Measurements from ENCODE around the gene GLRX3. TPM values are rescaled to one million over a fixed set of nuclear protein-coding genes. Genes with fewer than 3 reads are reported as not detected.

GLRX3 gene
- total and polyA plus RNA-seq, 4 donors = 37.6 to 71.1 (median 57.5) TPM

- peaks cover 0 to 2% (median 0%) of the 10 kb centered on the region in 4 donors for H3K9me3 ChIP-seq (ENCODE audit: control insufficient read depth in 4 of 4, insufficient read depth in 3 of 4, low read length in 3 of 4)
- no peak overlapping the region for H3K27ac ChIP-seq (ENCODE audit: low read depth in 1 of 2, low read length in 1 of 2)
- WGBS, 2 donors = 55 to 76% methylated on average over 14 to 16 of the region's 16 CpGs
- H3K4me3 ChIP-seq = no peak overlapping the region
- no peaks in the 10 kb centered on the region for H3K36me3 ChIP-seq (ENCODE audit: control insufficient read depth in 4 of 4, insufficient read depth in 4 of 4, low read length in 4 of 4)
- peaks cover 0 to 9% (median 0%) of the 10 kb centered on the region in 5 donors for H3K4me1 ChIP-seq (ENCODE audit: control insufficient read depth in 5 of 5, insufficient read depth in 5 of 5, low read length in 5 of 5)
- H3K9ac ChIP-seq (ENCODE audit: insufficient read depth in 1 of 2, low read length in 2 of 2) = no peak overlapping the region
- no peak for ATAC-seq (ENCODE audit: insufficient read depth, low FRiP score)
- H3K27me3 ChIP-seq (ENCODE audit: control insufficient read depth in 3 of 3, insufficient read depth in 3 of 3, low read length in 2 of 3) = no peaks in the 10 kb centered on the region
- no peak for TF ChIP-seq CTCF (IDR thresholded peaks at IDR 0.05; ENCODE audit: control extremely low read depth, extremely low read depth)
- DNase-seq = no peak
These were observed 57.5 kb downstream of the GLRX3 start for GRCh38 chr10:130193493-130194193.

- Histone ChIP-seq H3K36me3 (ENCODE audit: control insufficient read depth in 4 of 4, insufficient read depth in 4 of 4, low read length in 4 of 4) (no peaks in the 10 kb centered on the region), H3K9me3 (ENCODE audit: control insufficient read depth in 4 of 4, insufficient read depth in 3 of 4, low read length in 3 of 4) (peaks cover 0 to 2% (median 0%) of the 10 kb centered on the region in 4 donors), H3K9ac (ENCODE audit: insufficient read depth in 1 of 2, low read length in 2 of 2) (no peak overlapping the region), H3K4me1 (ENCODE audit: control insufficient read depth in 5 of 5, insufficient read depth in 5 of 5, low read length in 5 of 5) (peaks cover 0 to 9% (median 0%) of the 10 kb centered on the region in 5 donors), H3K27ac (ENCODE audit: low read depth in 1 of 2, low read length in 1 of 2) (no peak overlapping the region), H3K27me3 (ENCODE audit: control insufficient read depth in 3 of 3, insufficient read depth in 3 of 3, low read length in 2 of 3) (no peaks in the 10 kb centered on the region), H3K4me3 (no peak overlapping the region)
- no peak for TF ChIP-seq CTCF (IDR thresholded peaks at IDR 0.05; ENCODE audit: control extremely low read depth, extremely low read depth)
- ATAC-seq (ENCODE audit: insufficient read depth, low FRiP score) (no peak), DNase-seq (no peak)
- WGBS, 2 donors = 68 to 76% methylated on average over 21 of the region's 21 CpGs
These were observed 58.2 kb downstream of the GLRX3 start for GRCh38 chr10:130194194-130194990.

- Histone ChIP-seq H3K9ac (ENCODE audit: insufficient read depth in 1 of 2, low read length in 2 of 2) (no peak overlapping the region), H3K36me3 (ENCODE audit: control insufficient read depth in 4 of 4, insufficient read depth in 4 of 4, low read length in 4 of 4) (no peaks in the 10 kb centered on the region)
These were observed 58.9 kb downstream of the GLRX3 start for GRCh38 chr10:130194991-130195645.

More at GRCh38 chr10:130194991-130195645, 58.9 kb downstream of the GLRX3 start:
- 85 to 88% methylated on average over 19 of the region's 19 CpGs for WGBS, 2 donors
- TF ChIP-seq CTCF (IDR thresholded peaks at IDR 0.05; ENCODE audit: control extremely low read depth, extremely low read depth) = no peak
- Histone ChIP-seq H3K4me1 (ENCODE audit: control insufficient read depth in 5 of 5, insufficient read depth in 5 of 5, low read length in 5 of 5) (peaks cover 0 to 7% (median 0%) of the 10 kb centered on the region in 5 donors), H3K4me3 (no peak overlapping the region), H3K9me3 (ENCODE audit: control insufficient read depth in 4 of 4, insufficient read depth in 3 of 4, low read length in 3 of 4) (peaks cover 0 to 2% (median 0%) of the 10 kb centered on the region in 4 donors), H3K27ac (ENCODE audit: low read depth in 1 of 2, low read length in 1 of 2) (no peak overlapping the region), H3K27me3 (ENCODE audit: control insufficient read depth in 3 of 3, insufficient read depth in 3 of 3, low read length in 2 of 3) (no peaks in the 10 kb centered on the region)
- no peak for DNase-seq
- ATAC-seq (ENCODE audit: insufficient read depth, low FRiP score) = no peak

All from lung (tissue), 12 donors.